ENCODE measurements around the gene DVL2. TPM values are rescaled to one million over a fixed set of nuclear protein-coding genes. Genes with fewer than 3 reads are reported as not detected.
A peak's percentile ranks its signal among the peaks of the same experiment; 100 is the strongest.

DVL2 gene
- total and polyA plus RNA-seq, 7 donors = 10.0 to 22.1 (median 13.1) TPM

GRCh38 chr17:7229504-7229903 lies 4.8 kb downstream of the DVL2 start:
- DNase-seq = peak in 1 of 2 donors; percentile 9
- WGBS, 3 donors = 94 to 96% (median 96%) methylated on average over 18 to 19 of the region's 19 CpGs
- intact Hi-C loops (cut with DNase I) = no loop called here

GRCh38 chr17:7228920-7229319 lies 5.4 kb downstream of the DVL2 start:
- ATAC-seq (no peak), DNase-seq (no peak)
- Histone ChIP-seq H3K27me3 (ENCODE audit: insufficient read depth in 3 of 3, low read length in 2 of 3) (no peaks in the 10 kb centered on the region), H3K9me3 (no peaks in the 10 kb centered on the region), H3K36me3 (ENCODE audit: insufficient read depth in 1 of 2, low read depth in 1 of 2) (peaks cover 7 to 68% of the 10 kb centered on the region in 2 donors), H3K27ac (no peak overlapping the region), H3K4me3 (no peak overlapping the region), H3K4me1 (peaks cover 23% of the 10 kb centered on the region)
- intact Hi-C loops (cut with DNase I) = no loop called here
- WGBS, 3 donors = 89 to 90% (median 89%) methylated on average over 14 of the region's 14 CpGs
- TF ChIP-seq CTCF (IDR thresholded peaks at IDR 0.05) = no peak

More at GRCh38 chr17:7229504-7229903, 4.8 kb downstream of the DVL2 start:
- no peak for ATAC-seq
- Histone ChIP-seq H3K36me3 (ENCODE audit: insufficient read depth in 1 of 2, low read depth in 1 of 2) (peaks cover 7 to 62% of the 10 kb centered on the region in 2 donors), H3K4me1 (peaks cover 18% of the 10 kb centered on the region), H3K27me3 (ENCODE audit: insufficient read depth in 3 of 3, low read length in 2 of 3) (no peaks in the 10 kb centered on the region), H3K27ac (no peak overlapping the region), H3K4me3 (no peak overlapping the region), H3K9me3 (no peaks in the 10 kb centered on the region)
- TF ChIP-seq CTCF (IDR thresholded peaks at IDR 0.05) = no peak

GRCh38 chr17:7226721-7227710 lies 7.3 kb downstream of the DVL2 start:
- no peak overlapping the region for H3K4me3 ChIP-seq
- H3K27ac ChIP-seq = peak overlapping the region; percentile 30
- WGBS, 3 donors = 85 to 94% (median 89%) methylated on average over 31 of the region's 31 CpGs
- DNase-seq = peak in 1 of 2 donors; percentile 14
- H3K36me3 ChIP-seq (ENCODE audit: insufficient read depth in 1 of 2, low read depth in 1 of 2) = peaks cover 10 to 87% of the 10 kb centered on the region in 2 donors
- intact Hi-C loops (cut with DNase I) = no loop called here
- peaks cover 19% of the 10 kb centered on the region for H3K4me1 ChIP-seq
- H3K27me3 ChIP-seq (ENCODE audit: insufficient read depth in 3 of 3, low read length in 2 of 3) = no peaks in the 10 kb centered on the region
- ATAC-seq = peak in 1 of 4 donors; percentile 5
- H3K9me3 ChIP-seq = no peaks in the 10 kb centered on the region
- no peak for TF ChIP-seq CTCF (IDR thresholded peaks at IDR 0.05)

GRCh38 chr17:7225711-7226331 lies 8.5 kb downstream of the DVL2 start:
- intact Hi-C loops (cut with DNase I) = no loop called here
- Histone ChIP-seq H3K27ac (peak overlapping the region; percentile 36), H3K27me3 (ENCODE audit: insufficient read depth in 3 of 3, low read length in 2 of 3) (no peaks in the 10 kb centered on the region), H3K9me3 (no peaks in the 10 kb centered on the region), H3K4me1 (peaks cover 26% of the 10 kb centered on the region), H3K36me3 (ENCODE audit: insufficient read depth in 1 of 2, low read depth in 1 of 2) (peaks cover 10 to 98% of the 10 kb centered on the region in 2 donors), H3K4me3 (no peak overlapping the region)
- TF ChIP-seq CTCF (IDR thresholded peaks at IDR 0.05) = no peak
- peak in 3 of 4 donors; percentile 9 to 21 (median 18) for ATAC-seq
- 57 to 77% (median 72%) methylated on average over 13 to 21 of the region's 21 CpGs for WGBS, 3 donors
- DNase-seq = peak in 1 of 2 donors; percentile 18
